Raji (cell line): ENCODE results near the gene ABCB7.

Experiments
- POLR2A ChIP-seq: IDR thresholded peaks from 2 replicates; pipeline ENCODE4 v1.6.1; 2011; ENCODE audit warnings: low read depth, low read length, control low read depth; ENCODE audit not compliant: insufficient read depth

The ABCB7 gene

GRCh38 chrX:75155827-75156525 lies at the start of gene ABCB7:
TSS of gene ABCB7 (minus strand) at chrX:75156283. CDS start at chrX:75156272, 11 bp downstream.
- TF ChIP-seq POLR2A = peak; percentile 62

GRCh38 chrX:75181721-75182120 lies 25.6 kb upstream of the ABCB7 start:
- no peak for TF ChIP-seq POLR2A

GRCh38 chrX:75158054-75158453 lies 2.0 kb upstream of the ABCB7 start:
- TF ChIP-seq POLR2A = no peak

- TF ChIP-seq POLR2A = no peak
Observed at GRCh38 chrX:75156531-75156945, 455 bp upstream of the ABCB7 start.

- TF ChIP-seq POLR2A = no peak
Observed at GRCh38 chrX:75155447-75155826, 646 bp downstream of the ABCB7 start.

GRCh38 chrX:75154871-75155270 lies 1.2 kb downstream of the ABCB7 start:
- no peak for TF ChIP-seq POLR2A

GRCh38 chrX:75151827-75152592 lies 4.1 kb downstream of the ABCB7 start:
- no peak for TF ChIP-seq POLR2A

- TF ChIP-seq POLR2A = no peak
Observed at GRCh38 chrX:75149654-75150053, 6.4 kb downstream of the ABCB7 start.

GRCh38 chrX:75132672-75133071 lies 23.4 kb downstream of the ABCB7 start:
- no peak for TF ChIP-seq POLR2A

GRCh38 chrX:75131973-75132627 lies 24.0 kb downstream of the ABCB7 start:
- TF ChIP-seq POLR2A = no peak

GRCh38 chrX:75118296-75118695 lies 37.8 kb downstream of the ABCB7 start:
- no peak for TF ChIP-seq POLR2A

GRCh38 chrX:75115707-75116413 lies 40.2 kb downstream of the ABCB7 start:
- no peak for TF ChIP-seq POLR2A

GRCh38 chrX:75114638-75115037 lies 41.4 kb downstream of the ABCB7 start:
- TF ChIP-seq POLR2A = no peak

GRCh38 chrX:75113664-75114063 lies 42.4 kb downstream of the ABCB7 start:
- no peak for TF ChIP-seq POLR2A

GRCh38 chrX:75107863-75108509 lies 48.1 kb downstream of the ABCB7 start:
- no peak for TF ChIP-seq POLR2A
